H9 (cell line): ENCODE data around the gene CDC42EP1. TPM values are rescaled to one million over a fixed set of nuclear protein-coding genes. Genes with fewer than 3 reads are reported as not detected.
A peak's percentile ranks its signal among the peaks of the same experiment; 100 is the strongest.

Experiments
- DNase-seq: peaks from one replicate; pipeline ENCODE4 v3.0.0-alpha.2; 2017
- H2AFZ ChIP-seq: one replicate; pipeline ENCODE4 v1.6.1; 2013; ENCODE audit warnings: mild to moderate bottlenecking, low read length, control low read depth, moderate library complexity
- H2AK5ac ChIP-seq: 2 replicates; pipeline ENCODE4 v1.6.1; 2013; ENCODE audit warnings: low read length, control low read depth, mixed read lengths; ENCODE audit not compliant: insufficient read length
- H2BK120ac ChIP-seq: one replicate; pipeline ENCODE4 v1.6.1; 2013; ENCODE audit warnings: low read depth, mild to moderate bottlenecking, low read length, control low read depth, inconsistent platforms; ENCODE audit not compliant: poor library complexity, severe bottlenecking
- H2BK12ac ChIP-seq: 2 replicates; pipeline ENCODE4 v1.6.1; 2013; ENCODE audit warnings: low read length, control low read depth, mixed read lengths, low read depth; ENCODE audit not compliant: insufficient read length
- H2BK15ac ChIP-seq: 2 replicates; pipeline ENCODE4 v1.6.1; 2013; ENCODE audit warnings: low read depth, low read length, control low read depth
- H2BK20ac ChIP-seq: one replicate; pipeline ENCODE4 v1.6.1; 2013; ENCODE audit warnings: low read depth, mild to moderate bottlenecking, low read length, control low read depth, inconsistent platforms; ENCODE audit not compliant: poor library complexity, severe bottlenecking
- H2BK5ac ChIP-seq: 2 replicates; pipeline ENCODE4 v1.6.1; 2013; ENCODE audit warnings: low read length, control low read depth, mixed read lengths; ENCODE audit not compliant: insufficient read length
- H3K14ac ChIP-seq: 2 replicates; pipeline ENCODE4 v1.6.1; 2013; ENCODE audit warnings: low read length, control low read depth; ENCODE audit not compliant: insufficient read depth
- H3K18ac ChIP-seq: 2 replicates; pipeline ENCODE4 v1.6.1; 2013; ENCODE audit warnings: low read depth, mild to moderate bottlenecking, mixed read lengths, low read length, control low read depth; ENCODE audit not compliant: insufficient read length
- H3K23ac ChIP-seq: 2 replicates; pipeline ENCODE4 v1.6.1; 2013; ENCODE audit warnings: low read length, control low read depth, mixed read lengths, low read depth; ENCODE audit not compliant: insufficient read length
- H3K23me2 ChIP-seq: 2 replicates; pipeline ENCODE4 v1.6.1; 2013; ENCODE audit warnings: low read depth, mild to moderate bottlenecking, mixed read lengths, low read length, control low read depth; ENCODE audit not compliant: insufficient read length, poor library complexity, severe bottlenecking
- H3K27ac ChIP-seq: 2 replicates; pipeline ENCODE4 v1.5.1; 2013; ENCODE audit warnings: low read length, control low read depth, mixed read lengths, low read depth; ENCODE audit not compliant: insufficient read length
- H3K27me3 ChIP-seq: 2 replicates; pipeline ENCODE4 v1.6.1; 2013; ENCODE audit warnings: low read length, control low read depth, inconsistent platforms; ENCODE audit not compliant: insufficient read depth
- H3K4ac ChIP-seq: 2 replicates; pipeline ENCODE4 v1.6.1; 2013; ENCODE audit warnings: low read depth, mild to moderate bottlenecking, control low read depth, inconsistent platforms, low read length, moderate library complexity
- H3K4me1 ChIP-seq: 2 replicates; pipeline ENCODE4 v1.6.1; 2013; ENCODE audit warnings: low read length, control low read depth, inconsistent platforms; ENCODE audit not compliant: insufficient read depth
- H3K4me2 ChIP-seq: 2 replicates; pipeline ENCODE4 v1.6.1; 2013; ENCODE audit warnings: low read length, control low read depth, mixed read lengths; ENCODE audit not compliant: insufficient read length, insufficient read depth
- H3K56ac ChIP-seq: 2 replicates; pipeline ENCODE4 v1.6.1; 2013; ENCODE audit warnings: low read depth, mild to moderate bottlenecking, mixed read lengths, low read length, control low read depth; ENCODE audit not compliant: insufficient read length
- H3K79me1 ChIP-seq: 2 replicates; pipeline ENCODE4 v1.6.1; 2013; ENCODE audit warnings: low read depth, mild to moderate bottlenecking, moderate library complexity, low read length, control low read depth, inconsistent platforms; ENCODE audit not compliant: insufficient read depth, poor library complexity, severe bottlenecking
- H3K79me2 ChIP-seq: 2 replicates; pipeline ENCODE4 v1.6.1; 2013; ENCODE audit warnings: low read length, control low read depth, inconsistent platforms; ENCODE audit not compliant: insufficient read depth
- H3K9ac ChIP-seq: 2 replicates; pipeline ENCODE4 v1.6.1; 2013; ENCODE audit warnings: low read length, control low read depth, mixed read lengths; ENCODE audit not compliant: insufficient read length; ENCODE audit errors: extremely low read depth
- H3K9me3 ChIP-seq: one replicate; pipeline ENCODE4 v1.6.1; 2013; ENCODE audit warnings: low read depth, low read length, inconsistent platforms; ENCODE audit not compliant: control insufficient read depth
- H3T11ph ChIP-seq: one replicate; pipeline ENCODE4 v1.6.1; 2013; ENCODE audit warnings: mild to moderate bottlenecking, low read length, control low read depth, inconsistent platforms
- H4K20me1 ChIP-seq: one replicate; pipeline ENCODE4 v1.6.1; 2013; ENCODE audit not compliant: control insufficient read depth, insufficient read length, insufficient read depth
- H4K5ac ChIP-seq: 2 replicates; pipeline ENCODE4 v1.6.1; 2013; ENCODE audit warnings: low read depth, mild to moderate bottlenecking, mixed read lengths, low read length, control low read depth; ENCODE audit not compliant: insufficient read length
- H4K8ac ChIP-seq: replicated peaks from 2 replicates; pipeline ENCODE4 v1.6.1; 2013; ENCODE audit warnings: low read length, control low read depth, mixed read lengths, low read depth; ENCODE audit not compliant: insufficient read length
- H4K91ac ChIP-seq: 2 replicates; pipeline ENCODE4 v1.6.1; 2013; ENCODE audit warnings: low read depth, mild to moderate bottlenecking, moderate library complexity, mixed read lengths, low read length, control low read depth; ENCODE audit not compliant: insufficient read length
- H3K27ac Mint-ChIP-seq, 3 experiments: 2 replicates in 2 of 3; 3 replicates in 1 of 3; pipeline ENCODE4 v1.8.0; 2020 to 2021; ENCODE audit warnings: mixed read lengths in 3 of 3, mild to moderate bottlenecking in 1 of 3, moderate library complexity in 1 of 3
- H3K27me3 Mint-ChIP-seq: 2 replicates; pipeline ENCODE4 v1.8.0; 2021; ENCODE audit warnings: low read depth, mild to moderate bottlenecking, moderate library complexity, mixed read lengths
- H3K36me3 Mint-ChIP-seq, 3 experiments: 2 replicates in 2 of 3; 3 replicates in 1 of 3; pipeline ENCODE4 v1.8.0; 2020 to 2021; ENCODE audit warnings: low read depth in 3 of 3, mixed read lengths in 3 of 3; ENCODE audit not compliant: insufficient read depth in 1 of 3
- H3K4me1 Mint-ChIP-seq, 2 experiments: 2 replicates each; pipeline ENCODE4 v1.8.0; 2020; ENCODE audit warnings: mixed read lengths in 2 of 2
- H3K4me3 Mint-ChIP-seq, 2 experiments: 2 replicates in 1 of 2; 3 replicates in 1 of 2; pipeline ENCODE4 v1.8.0; 2020 to 2021; ENCODE audit warnings: mild to moderate bottlenecking in 2 of 2, mixed read lengths in 2 of 2, moderate library complexity in 1 of 2
- H3K9me3 Mint-ChIP-seq, 2 experiments: 2 replicates in 1 of 2; 3 replicates in 1 of 2; pipeline ENCODE4 v1.8.0; 2020; ENCODE audit warnings: mild to moderate bottlenecking in 2 of 2, mixed read lengths in 2 of 2, moderate library complexity in 1 of 2
- CTCF ChIP-seq: fragments of 200-600 bp; sonication (generic); conservative IDR thresholded peaks from 3 replicates; pipeline ENCODE4 v1.8.0; 2021; ENCODE audit warnings: antibody characterized with exemption, mild to moderate bottlenecking
- WGBS: extraction: QIAGEN DNeasy Blood & Tissue Kit; methylation state at CpG from one replicate; pipeline ENCODE4 v1.1.7; 2013; ENCODE audit warnings: missing lambda C conversion rate, low lambda C conversion rate, mixed read lengths; ENCODE audit not compliant: insufficient read length; ENCODE audit errors: extremely low coverage; 5-methylcytosine and 5-hydroxymethylcytosine counted together
- total RNA-seq: library from RNA; stranded (reverse); gene quantifications from 2 replicates; pipeline ENCODE4 v1.2.1, GENCODE V29; 2021

Gene CDC42EP1
- total RNA-seq, 1 experiment from 2014 or later = 23.0 TPM

- H3K23ac ChIP-seq = no peak overlapping the region
- no CpG with 5 or more reads among the region's 2 CpGs for WGBS
Measured at GRCh38 chr22:37529652-37530345, 30.5 kb upstream of the CDC42EP1 start.

More at GRCh38 chr22:37529652-37530345, 30.5 kb upstream of the CDC42EP1 start:
- Histone ChIP-seq H4K8ac (no peak overlapping the region), H2BK5ac (no peak overlapping the region), H2AFZ (no peak overlapping the region), H3K23me2 (no peaks in the 10 kb centered on the region), H3K9ac (no peak overlapping the region), H3K18ac (no peak overlapping the region), H4K5ac (no peak overlapping the region), H3K9me3 (no peaks in the 10 kb centered on the region), H3K79me1 (no peaks in the 10 kb centered on the region), H4K91ac (no peak overlapping the region), H3K4ac (no peak overlapping the region), H3T11ph (no peak overlapping the region), H3K27ac (no peak overlapping the region), H2AK5ac (no peak overlapping the region), H3K27me3 (no peaks in the 10 kb centered on the region), H3K14ac (no peak overlapping the region), H3K4me1 (no peaks in the 10 kb centered on the region), H2BK15ac (no peak overlapping the region), H3K4me2 (no peak overlapping the region), H2BK12ac (no peak overlapping the region), H2BK120ac (no peak overlapping the region), H4K20me1 (no peaks in the 10 kb centered on the region), H3K79me2 (no peaks in the 10 kb centered on the region), H3K56ac (no peak overlapping the region), H2BK20ac (no peak overlapping the region)
- Mint-ChIP-seq H3K27ac (peak overlapping the region in 1 of 3 experiments; percentile 72; a peak in 1 of 7 replicates), H3K27me3 (peaks cover 11% of the 10 kb centered on the region), H3K36me3 (no peaks in the 10 kb centered on the region), H3K4me3 (no peak overlapping the region), H3K4me1 (no peaks in the 10 kb centered on the region), H3K9me3 (no peaks in the 10 kb centered on the region)
- no peak for DNase-seq
- TF ChIP-seq CTCF = no peak
